NCI-H82 treated with DMSO at 0.1 percent for 48 hours (cell line): ENCODE data around the gene INPP4A.
A peak's percentile ranks its signal among the peaks of the same experiment; 100 is the strongest.

ENCODE experiments used
- DNase-seq: peaks from one replicate; lab custom pipeline; 2025; ENCODE audit not compliant: unreplicated experiment; lab: John Stamatoyannopoulos, UW

Gene INPP4A

GRCh38 chr2:98474979-98475632 is 30.4 kb downstream of the INPP4A start:
- DNase-seq = peak; percentile 8

- DNase-seq = peak; percentile 85
Measured at GRCh38 chr2:98476192-98476868, 31.7 kb downstream of the INPP4A start.

GRCh38 chr2:98477036-98477435 is 32.4 kb downstream of the INPP4A start:
- no peak for DNase-seq

- no peak for DNase-seq
Measured at GRCh38 chr2:98477506-98477905, 32.8 kb downstream of the INPP4A start.

GRCh38 chr2:98478088-98478551 is 33.5 kb downstream of the INPP4A start:
- no peak for DNase-seq

GRCh38 chr2:98478907-98479306 is 34.2 kb downstream of the INPP4A start:
- no peak for DNase-seq

GRCh38 chr2:98479371-98479770 is 34.7 kb downstream of the INPP4A start:
- no peak for DNase-seq

- DNase-seq = peak; percentile 66
Measured at GRCh38 chr2:98479959-98480524, 35.4 kb downstream of the INPP4A start.

- no peak for DNase-seq
Measured at GRCh38 chr2:98480598-98480997, 35.9 kb downstream of the INPP4A start.

GRCh38 chr2:98482362-98482761 is 37.7 kb downstream of the INPP4A start:
- no peak for DNase-seq

- DNase-seq = no peak
Measured at GRCh38 chr2:98483257-98483861, 38.7 kb downstream of the INPP4A start.

GRCh38 chr2:98484121-98484557 is 39.5 kb downstream of the INPP4A start:
- DNase-seq = no peak

- DNase-seq = no peak
Measured at GRCh38 chr2:98484652-98485452, 40.2 kb downstream of the INPP4A start.

GRCh38 chr2:98485453-98485755 is 40.7 kb downstream of the INPP4A start:
- no peak for DNase-seq

GRCh38 chr2:98486374-98486981 is 41.8 kb downstream of the INPP4A start:
- DNase-seq = no peak

GRCh38 chr2:98487101-98487805 is 42.6 kb downstream of the INPP4A start:
- DNase-seq = no peak

GRCh38 chr2:98487806-98488189 is 43.1 kb downstream of the INPP4A start:
- DNase-seq = peak; percentile 5

GRCh38 chr2:98488252-98488651 is 43.6 kb downstream of the INPP4A start:
- DNase-seq = no peak

GRCh38 chr2:98489486-98489885 is 44.8 kb downstream of the INPP4A start:
- no peak for DNase-seq
